GM10847 (cell line): ENCODE measurements around the gene MFAP2.

Experiments used
- POLR2A ChIP-seq: IDR thresholded peaks from 2 replicates; pipeline ENCODE4 v1.6.1; 2011; ENCODE audit not compliant: insufficient read length; ENCODE audit errors: extremely low read depth

The MFAP2 gene

DNA sequence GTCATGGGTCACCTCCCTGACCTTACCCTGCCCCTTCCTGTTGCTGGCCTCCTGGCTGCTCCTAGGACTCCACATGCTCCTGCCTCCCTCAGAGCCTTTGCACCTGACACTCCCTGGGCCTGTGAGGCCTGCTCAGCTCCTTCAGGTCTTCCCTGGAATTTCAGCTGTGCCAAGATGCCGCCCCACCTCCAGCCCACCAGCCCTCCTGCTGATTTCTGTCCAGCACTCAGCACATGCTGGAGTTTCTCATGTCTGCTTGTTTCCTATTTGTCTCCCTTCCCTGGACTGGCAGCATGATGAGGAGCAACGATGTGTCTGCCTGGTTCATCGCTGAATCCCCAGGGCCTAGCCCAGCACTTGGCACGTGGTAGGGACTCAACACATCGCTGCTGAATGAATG lies 3.0 kb downstream of the MFAP2 start:
- TF ChIP-seq POLR2A, result no peak

DNA sequence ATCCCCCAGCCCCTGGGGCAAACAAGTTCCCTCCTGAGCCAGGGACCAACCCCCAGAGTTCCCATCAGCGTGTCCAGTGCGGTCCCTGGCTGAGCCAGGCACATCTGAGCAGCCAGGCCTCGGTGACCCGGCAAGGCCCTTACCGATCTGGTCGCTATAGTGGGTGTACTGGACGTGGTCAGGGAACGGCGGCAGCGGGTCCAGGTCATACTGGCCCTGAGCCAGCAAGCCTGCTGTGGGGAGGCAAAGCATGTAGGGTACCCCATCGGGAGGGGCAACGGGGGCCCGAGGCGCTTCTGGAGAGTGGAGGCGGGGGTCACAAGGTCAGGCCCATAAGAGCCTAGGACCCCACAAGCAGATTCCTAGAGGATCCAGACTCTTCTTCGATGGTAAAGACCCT lies 3.5 kb downstream of the MFAP2 start:
- no peak for TF ChIP-seq POLR2A

- TF ChIP-seq POLR2A, result no peak
These were observed 4.6 kb downstream of the MFAP2 start for GRCh38 chr1:16975838-16976237.

- no peak for TF ChIP-seq POLR2A
These were observed 5.2 kb downstream of the MFAP2 start for GRCh38 chr1:16975211-16975610.

DNA sequence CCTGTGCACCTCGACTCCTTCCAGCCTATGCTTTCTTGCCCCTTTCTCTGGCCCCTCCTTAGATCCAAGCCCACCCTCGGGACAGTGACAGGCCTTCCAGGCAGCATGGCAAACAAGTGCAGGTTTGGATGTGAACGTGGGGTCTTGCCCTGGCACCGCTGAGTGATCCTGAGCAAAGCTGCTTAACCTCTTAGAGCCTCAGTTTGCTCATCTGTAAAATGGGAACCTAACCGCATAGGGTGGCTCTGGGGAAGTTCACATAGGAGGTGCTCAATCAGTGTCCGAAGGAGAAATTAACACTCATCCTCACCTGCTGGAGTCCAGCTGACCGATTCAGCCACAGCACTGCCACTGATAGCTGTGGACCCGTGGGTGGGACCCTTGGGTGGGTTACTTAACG lies 7.2 kb downstream of the MFAP2 start:
- TF ChIP-seq POLR2A, result no peak

- no peak for TF ChIP-seq POLR2A
These were observed 8.1 kb downstream of the MFAP2 start for GRCh38 chr1:16972189-16972895.

DNA sequence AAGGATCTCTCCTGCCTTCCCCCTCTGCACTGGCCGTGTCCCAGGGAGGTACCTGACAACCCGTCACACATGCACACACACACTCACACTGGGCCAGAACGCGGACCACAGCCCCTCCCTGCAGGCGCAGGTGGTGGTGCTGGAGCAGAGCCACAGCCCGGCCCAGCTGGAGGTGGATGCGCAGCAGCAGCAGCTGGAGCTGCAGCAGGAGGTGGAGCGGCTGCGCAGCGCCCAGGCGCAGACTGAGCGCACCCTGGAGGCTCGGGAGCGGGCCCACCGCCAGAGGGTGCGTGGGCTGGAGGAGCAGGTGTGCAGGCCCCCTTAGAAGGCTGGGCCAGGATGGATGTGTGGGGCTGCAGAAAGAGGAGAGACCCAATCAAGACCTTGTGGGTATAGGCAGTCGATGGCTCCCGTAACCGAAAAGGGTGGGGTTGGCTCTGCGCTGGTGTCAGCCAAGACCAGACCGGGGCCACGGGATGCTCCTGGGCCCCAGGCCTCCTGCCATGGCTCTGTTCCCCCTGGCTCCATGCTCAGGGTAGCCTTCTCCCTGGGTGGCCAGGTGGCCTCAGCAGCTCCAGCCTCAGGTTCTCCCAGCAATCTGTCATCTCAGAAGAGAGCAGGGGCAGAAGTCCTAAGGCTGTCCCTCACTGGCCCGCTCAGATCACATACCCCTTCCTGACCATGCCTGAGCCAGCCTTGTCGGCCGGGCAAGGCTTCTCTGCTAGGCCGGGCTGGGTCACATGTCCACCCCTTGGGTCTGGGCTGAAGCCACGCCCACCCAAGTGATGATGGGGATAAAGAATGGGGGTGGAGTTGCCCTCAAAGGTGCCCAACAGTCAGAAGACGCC lies 8.9 kb downstream of the MFAP2 start:
- no peak for TF ChIP-seq POLR2A

DNA sequence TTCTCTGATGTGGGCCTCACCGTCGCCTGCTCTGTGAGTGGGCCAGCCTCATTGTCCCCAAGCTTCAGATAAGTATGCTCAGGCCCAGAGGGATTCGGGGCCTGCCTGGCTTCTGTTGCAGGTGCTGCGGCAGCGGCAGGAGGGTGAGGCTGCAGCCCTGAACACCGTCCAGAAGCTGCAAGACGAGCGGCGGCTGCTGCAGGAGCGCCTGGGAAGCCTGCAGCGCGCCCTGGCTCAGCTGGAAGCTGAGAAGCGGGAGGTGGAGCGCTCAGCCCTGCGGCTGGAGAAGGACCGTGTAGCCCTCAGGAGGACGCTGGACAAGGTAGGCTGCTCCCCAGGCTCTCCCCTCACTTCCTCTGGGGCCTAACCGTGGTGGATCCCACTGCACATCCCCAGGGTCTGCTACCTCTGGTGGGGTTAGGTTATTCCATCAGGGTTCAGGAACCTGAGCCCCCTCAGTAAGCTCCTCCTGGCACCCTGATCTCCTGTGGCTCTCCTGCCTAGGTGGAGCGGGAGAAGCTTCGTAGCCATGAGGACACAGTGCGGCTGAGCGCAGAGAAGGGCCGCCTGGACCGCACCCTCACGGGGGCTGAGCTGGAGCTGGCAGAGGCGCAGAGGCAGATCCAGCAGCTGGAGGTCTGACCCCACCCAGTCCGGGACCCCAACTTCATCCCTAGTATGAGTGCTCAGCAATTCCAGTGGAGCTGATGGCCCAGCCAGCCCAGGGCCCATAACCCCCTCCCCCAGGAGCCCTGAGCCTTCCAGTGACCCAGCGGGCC lies 10.1 kb downstream of the MFAP2 start:
- TF ChIP-seq POLR2A, result no peak

- no peak for TF ChIP-seq POLR2A
These were observed 10.8 kb downstream of the MFAP2 start for GRCh38 chr1:16969651-16970050.

DNA sequence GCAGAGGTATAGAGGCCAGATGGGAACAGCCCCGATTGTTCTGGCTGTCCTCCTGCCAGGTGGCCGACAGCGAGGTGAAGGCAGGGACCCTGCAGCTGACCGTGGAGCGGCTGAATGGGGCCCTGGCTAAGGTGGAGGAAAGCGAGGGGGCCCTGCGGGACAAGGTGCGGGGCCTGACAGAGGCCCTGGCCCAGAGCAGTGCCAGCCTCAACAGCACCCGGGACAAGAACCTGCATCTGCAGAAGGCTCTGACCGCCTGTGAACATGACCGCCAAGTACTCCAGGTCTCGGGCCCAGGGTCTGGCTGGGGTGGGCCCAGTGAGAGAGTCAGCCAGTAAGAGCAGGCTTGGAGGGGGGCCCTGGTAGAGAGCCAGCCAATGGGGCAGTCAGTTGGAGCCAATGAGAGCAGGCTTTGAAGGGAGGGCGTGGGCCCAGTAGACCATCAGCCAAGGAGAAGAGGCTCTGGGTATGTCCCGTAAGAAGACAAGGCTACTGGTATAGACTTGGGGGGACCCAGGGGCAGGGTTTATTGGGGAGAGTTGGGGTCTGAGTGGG lies 11.3 kb downstream of the MFAP2 start:
- TF ChIP-seq POLR2A, result no peak

GRCh38 chr1:16968372-16968771 lies 12.0 kb downstream of the MFAP2 start:
- TF ChIP-seq POLR2A, result no peak

GRCh38 chr1:16967962-16968361 lies 12.5 kb downstream of the MFAP2 start:
- TF ChIP-seq POLR2A, result no peak

GRCh38 chr1:16967095-16967575 lies 13.3 kb downstream of the MFAP2 start:
- TF ChIP-seq POLR2A, result no peak

DNA sequence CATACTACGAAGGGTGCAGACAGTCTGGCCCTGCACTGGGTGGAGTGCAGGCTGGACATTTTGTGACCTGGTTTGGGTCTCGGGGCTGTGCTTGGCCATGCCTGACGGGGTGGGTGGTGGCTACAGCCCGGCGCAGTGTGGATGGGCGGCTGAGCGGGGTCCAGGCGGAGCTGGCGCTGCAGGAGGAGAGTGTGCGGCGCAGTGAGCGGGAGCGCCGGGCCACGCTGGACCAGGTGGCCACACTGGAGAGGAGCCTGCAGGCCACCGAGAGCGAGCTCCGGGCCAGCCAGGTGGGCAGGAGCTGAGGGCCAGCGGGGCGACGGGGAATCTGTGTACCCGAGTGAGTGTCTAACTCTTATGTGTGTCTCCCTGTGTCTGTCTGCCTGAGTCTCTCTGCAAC lies 14.1 kb downstream of the MFAP2 start:
- TF ChIP-seq POLR2A, result no peak

GRCh38 chr1:16965486-16966067 lies 14.8 kb downstream of the MFAP2 start:
- no peak for TF ChIP-seq POLR2A
